NCI-H128 (cell line): ENCODE results near the gene CDKAL1.
"Not testable (repeated sequence)": the region's sequence is repeated elsewhere in the genome, so short reads cannot be mapped to it uniquely, and the experiment has no call there.

Experiments
- DNase-seq: peaks from one replicate; lab custom pipeline; 2025; ENCODE audit not compliant: unreplicated experiment; lab: John Stamatoyannopoulos, UW

Gene CDKAL1

DNA sequence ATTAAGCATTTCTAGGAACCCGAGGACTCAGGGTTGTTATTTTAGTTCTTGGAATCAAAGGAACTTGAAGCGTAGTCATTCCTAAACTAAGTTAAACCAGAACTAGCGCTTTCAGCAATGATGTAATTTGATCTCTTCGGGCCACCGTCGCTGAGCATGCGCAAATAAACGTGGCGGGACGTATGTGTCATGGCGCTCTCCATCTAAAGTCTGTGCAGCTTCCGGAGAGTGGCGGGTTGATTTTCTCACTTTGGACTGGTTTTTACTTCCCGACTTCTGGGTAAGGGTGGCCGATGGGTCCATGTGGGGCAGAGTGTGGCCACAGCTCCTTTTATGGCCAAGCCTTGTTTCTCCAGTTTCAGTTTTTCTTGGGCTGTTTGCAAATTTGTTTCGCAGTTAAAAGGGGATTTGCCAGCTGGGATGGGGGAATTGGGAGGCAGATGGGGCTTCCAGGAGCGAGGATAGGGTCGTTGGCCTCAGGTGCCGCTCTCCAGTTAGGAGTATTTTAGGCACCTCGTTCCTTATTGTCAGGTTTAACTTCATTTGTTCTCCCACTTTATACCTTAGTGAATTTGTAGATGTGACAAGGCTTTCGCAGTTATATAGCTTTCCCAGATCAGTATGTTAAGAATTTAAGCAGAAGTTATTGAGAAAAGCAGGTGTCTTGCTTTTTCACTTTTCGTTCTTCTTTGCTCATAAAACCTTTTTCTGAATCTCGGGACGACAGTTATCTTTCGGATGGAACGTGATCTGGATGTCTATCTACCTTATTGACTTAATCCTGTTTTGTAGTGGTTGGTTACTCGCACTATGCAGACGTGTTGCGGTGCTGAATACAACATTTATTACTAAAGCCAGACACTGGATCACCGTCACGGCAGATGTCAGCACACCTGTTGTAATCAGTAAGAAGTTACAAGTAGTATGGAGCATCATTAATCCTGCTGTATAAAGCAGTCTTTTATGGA is at the start of gene CDKAL1:
CDKAL1 (plus strand) TSS at position 163 of the 968 bp plus-strand sequence. CDS start 11,894 bp downstream, outside the sequence.
- peak; percentile 72 for DNase-seq

DNA sequence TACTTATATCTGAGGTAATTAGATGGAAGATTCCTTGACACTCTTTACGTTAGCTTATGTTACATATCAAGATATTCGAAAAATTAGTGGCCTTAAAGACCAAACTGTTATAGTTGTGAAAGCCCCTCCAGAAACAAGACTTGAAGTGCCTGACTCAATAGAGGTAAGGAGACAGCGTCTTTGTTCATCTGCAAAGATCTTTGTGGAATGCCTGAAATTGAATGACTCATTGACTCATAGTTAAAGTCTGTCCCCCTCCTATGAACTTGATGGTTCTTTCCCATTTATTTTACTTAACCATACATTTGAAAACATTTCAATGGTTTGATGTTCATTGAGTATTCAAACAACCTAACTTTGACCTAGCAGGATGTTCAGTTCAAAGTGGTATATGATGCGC is 47.6 kb upstream of the CDKAL1 start:
- DNase-seq = no peak

DNA sequence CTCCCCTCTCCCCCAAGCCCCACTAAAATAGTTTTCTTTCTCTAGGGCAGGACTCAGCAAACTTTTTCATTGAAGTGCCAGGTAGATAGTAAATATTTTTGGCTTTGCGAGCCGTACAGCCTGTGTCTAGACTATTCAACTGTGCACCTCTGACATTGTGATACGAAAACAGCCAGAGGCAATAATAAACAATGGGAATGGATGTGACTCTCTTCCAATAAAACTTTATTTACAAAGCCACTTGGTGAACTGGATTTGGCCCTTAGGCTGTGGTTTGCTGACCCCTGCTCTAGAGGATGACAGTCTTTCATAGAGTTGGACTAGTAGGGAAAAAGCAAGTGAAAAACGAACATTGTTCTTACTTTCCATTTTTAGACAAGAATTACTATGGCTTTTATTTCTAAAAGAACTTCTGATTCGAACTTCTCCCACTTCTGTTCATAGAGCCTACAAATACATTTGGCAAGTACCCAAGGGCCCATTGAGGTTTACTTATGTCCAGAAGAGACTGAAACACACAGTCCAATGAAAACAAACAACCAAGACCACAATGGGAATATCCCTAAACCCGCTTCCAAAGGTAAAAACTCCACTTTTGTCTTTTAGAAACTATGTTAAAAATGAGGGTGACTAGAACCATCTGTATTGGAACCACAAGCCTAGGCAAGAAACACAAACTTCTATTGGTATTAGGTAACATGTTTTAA is 46.4 kb upstream of the CDKAL1 start:
- no peak for DNase-seq

DNA sequence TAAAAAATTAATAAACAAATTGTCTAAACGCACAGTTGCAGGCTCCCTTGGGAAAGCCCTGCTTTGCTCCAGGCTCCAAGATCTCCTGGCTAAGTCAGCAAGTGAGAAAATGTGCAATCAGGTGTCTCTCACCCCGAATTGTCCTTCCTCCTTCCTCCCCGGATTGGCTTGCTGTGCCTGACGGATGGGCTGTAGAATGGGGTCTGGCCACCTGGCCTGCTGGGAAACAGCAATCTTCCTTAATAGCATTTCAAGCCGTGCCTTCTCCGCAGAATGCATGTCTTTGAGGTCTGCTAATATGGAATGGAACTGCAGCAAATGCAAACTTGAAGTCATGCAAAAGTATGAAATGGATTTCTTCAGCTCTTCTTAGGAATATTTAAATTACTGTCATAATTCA is 43.7 kb upstream of the CDKAL1 start:
- DNase-seq = no peak

DNA sequence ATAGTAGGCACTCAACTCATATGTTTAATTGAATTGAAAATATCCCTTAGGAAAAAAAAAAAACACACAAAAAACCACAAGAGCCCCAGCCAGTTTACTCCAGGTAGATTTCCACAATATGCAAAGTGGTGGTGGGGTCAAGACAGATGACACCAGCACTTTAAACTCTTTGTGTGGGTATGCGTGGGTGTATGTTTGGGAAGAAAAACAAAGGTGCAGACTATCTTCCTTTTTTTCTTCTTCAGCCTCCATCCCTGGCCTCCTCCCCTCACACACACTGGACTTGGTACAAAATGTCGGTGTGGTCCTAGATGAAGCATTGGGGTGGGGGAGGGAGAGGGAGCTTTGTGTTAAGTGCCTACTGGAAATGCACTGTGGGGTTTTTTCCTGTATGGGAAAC is 42.2 kb upstream of the CDKAL1 start:
- DNase-seq = no peak

DNA sequence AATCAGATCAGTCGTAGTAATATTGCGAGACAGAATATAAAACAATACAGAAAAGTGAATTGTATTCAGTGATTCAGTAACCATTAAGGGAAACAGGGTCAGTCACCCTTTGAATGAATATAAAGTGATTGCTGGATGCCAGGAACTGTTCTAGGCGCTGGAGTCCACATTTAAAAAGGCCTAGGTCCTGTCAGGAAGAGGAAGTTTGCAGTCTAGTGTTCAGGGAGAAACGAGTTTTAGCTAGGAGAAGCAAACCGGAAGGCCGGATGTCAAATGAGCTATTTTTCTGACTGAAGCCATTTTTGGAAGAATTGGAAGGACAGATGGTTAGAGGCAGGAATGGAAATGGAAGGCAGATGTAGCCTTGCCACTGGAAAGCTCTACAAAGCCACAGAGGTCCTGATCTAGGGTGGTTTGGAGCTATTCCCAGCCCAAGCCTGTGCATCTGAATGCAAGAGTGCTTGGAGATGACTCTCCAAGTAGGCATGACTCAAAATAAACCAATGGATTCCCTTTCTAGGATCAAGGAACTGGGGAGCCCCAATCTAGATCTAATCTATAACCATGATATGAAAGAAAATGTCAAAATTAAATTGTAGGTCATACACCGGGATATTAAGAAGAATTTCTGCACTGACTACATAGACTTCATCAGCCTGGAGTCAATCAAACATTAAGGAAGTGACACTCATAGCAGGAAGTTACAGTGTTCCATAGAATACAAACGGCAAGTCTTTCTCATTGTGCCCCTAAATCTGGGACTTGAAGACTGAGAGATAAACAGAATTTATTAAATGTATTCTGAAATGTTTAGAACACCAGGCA is 36.8 kb upstream of the CDKAL1 start:
- DNase-seq = no peak

DNA sequence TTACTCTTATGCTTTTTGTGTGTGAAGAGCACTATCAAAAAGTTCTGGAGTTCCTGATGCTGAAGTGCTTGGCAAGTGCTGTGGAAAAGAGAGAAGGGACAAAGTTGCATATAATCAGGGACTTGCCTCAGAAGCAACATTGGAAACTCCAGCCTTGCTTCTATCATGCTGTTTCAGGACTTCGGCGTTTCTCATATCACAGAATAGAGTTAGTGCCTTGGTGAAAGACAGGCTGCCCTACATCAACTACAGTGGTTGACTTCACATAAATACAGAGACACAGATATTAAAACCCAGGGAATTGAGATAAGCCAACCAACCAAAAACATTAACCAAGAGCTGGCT is 36.2 kb upstream of the CDKAL1 start:
- no peak for DNase-seq

DNA sequence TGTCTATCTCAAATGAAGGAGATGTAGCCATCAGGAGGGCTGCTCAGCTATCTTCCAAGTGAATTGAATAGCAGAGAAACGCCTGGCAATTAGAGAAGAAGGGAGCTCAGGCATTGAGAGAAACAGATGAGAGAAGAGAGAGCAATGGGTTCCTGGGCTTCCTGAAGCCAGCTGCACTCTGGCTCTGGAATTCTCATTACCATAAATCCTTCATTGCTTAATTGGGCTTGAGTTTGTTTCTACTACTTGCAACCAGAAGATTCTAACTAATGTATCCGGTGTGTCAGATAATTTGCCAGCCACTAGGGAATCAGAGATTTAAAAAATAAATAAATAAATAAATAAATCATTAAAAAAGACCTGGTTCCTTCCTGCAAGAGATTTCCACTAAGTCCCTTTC is 25.0 kb upstream of the CDKAL1 start:
- no peak for DNase-seq

DNA sequence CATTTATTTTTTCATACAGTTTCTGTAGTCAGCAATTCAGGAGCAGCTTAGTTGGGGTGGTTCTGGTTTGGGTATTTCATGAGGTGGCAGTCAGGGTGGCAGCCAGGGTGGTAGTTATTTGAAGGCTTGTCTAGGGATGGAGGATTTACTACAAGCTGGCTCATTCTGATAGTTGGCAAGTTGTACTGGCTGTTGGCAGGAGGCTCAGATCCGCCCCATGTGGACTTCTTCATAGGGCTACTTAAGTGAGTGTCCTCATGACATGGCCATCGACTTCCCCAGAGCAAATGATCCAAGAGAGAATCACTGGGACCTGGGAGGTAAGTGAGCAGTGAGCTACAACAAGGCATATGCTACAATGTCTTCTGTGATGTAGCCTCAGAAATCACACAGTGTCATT is 22.4 kb upstream of the CDKAL1 start:
- DNase-seq = no peak

DNA sequence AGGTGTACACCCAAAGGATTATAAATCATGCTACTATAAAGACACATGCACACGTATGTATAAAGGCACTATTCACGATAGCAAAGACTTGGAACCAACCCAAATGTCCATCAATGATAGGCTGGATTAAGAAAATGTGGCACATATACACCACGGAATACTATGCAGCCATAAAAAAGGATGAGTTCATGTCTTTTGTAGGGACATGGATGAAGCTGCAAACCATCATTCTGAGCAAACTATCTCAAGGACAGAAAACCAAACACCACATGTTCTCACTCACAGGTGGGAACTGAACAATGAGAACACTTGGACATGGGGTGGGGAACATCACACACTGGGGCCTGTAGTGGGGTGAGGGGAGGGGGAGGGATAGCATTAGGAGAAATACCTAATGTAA is 9.0 kb upstream of the CDKAL1 start:
- not testable (repeated sequence) for DNase-seq

DNA sequence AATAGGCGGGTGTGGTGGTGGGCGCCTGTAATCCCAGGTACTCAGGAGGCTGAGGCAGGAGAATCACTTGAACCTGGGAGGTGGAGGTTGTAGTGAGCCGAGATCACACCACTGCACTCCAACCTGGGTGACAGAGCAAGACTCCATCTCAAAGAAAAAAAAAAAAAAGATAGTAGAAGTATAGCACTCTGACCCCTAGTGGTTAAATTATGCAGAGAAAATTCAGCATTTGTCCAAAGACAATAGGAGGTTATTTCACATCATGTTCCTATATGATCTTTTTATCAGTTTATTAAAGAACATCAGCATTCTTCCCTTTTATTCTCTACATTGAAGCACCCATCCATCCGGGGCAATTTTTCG is 5.2 kb upstream of the CDKAL1 start:
- DNase-seq = not testable (repeated sequence)

DNA sequence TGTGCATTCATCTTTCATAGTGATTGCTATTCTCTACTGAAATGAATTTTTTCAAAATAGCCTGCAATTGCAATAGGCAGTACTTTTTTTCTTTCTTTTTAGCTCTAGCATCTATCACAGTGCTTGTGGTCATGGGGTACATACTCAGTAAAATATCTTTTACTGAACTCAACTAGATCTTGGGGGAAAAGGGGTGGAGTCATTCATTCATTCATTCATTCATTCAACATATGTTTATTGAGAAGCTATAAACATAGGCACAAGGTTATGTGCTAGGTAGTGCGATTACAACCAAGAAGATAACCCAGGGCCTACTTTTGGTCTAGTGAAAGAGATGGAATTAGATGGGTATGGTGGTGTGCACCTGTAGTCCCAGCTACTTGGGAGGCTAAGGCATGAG is 1.4 kb upstream of the CDKAL1 start:
- DNase-seq = no peak

DNA sequence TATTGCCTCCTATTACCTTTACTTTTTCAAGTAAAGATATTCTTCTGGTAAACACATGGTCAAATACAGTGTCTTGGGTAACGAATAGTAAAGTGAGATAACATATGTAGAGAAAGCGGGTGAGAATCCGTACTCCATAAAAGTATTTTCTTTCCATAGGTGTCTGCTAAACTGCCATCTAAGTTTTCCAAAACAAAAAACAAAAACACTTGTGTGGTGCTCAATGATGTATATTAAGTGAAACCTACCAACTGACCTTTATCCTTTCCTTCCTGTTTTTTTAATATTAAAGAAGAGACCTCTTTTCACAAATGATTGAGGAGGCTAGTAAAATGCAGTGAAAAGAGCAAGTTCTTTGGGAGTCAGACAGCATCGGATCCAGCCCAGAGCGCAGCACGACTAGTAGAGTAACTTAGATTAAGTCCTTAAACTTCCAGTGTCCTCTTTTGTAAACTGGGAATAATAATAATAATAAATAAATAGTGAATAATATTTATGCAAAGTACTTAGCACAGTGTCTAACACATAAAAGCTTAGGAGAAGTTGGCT is 437 bp upstream of the CDKAL1 start:
- DNase-seq = no peak

DNA sequence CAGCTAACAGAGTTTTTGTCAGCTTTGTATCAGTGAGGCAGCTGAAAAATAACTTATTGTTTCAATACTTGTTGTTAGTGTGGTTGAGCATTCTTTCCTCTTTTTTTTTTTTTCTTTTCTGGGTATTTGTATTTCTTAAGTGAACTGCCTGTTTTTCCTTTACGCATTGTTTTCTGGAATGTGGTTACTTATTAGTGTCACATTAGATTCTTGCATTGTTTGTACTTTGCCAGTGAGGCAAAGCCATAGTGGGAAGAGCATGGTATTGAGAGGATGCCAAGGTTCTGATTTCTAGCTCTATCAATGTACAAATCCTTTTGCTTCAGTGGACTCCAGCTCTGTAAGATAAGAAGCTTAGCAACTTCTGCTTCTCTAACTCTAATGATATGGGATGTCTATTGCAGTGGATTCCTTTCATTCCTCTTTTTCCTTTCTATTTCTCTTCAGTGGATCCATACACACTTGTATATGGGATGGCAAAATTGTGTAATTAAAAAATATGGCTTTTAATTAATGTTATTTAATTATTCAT is 3.9 kb downstream of the CDKAL1 start:
- no peak for DNase-seq

DNA sequence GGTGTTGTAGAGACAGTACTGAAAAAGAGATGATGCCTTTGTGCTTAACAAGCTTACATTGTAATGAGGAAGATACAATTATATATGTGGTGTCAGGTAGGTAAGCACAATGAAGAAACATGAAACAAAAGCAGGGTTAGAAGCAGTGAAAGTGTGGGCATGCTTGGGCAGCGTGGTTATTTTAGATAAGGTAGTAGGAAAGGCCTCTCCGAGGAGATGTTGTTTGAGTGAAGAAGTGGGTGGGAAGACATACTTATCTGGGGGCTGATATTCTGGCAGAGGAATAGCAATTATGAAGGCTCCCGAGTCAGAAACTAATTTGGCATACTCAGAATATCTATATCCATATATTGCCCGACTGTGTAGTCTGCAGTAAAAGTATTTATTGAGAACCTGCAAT is 4.7 kb downstream of the CDKAL1 start:
- DNase-seq = no peak

DNA sequence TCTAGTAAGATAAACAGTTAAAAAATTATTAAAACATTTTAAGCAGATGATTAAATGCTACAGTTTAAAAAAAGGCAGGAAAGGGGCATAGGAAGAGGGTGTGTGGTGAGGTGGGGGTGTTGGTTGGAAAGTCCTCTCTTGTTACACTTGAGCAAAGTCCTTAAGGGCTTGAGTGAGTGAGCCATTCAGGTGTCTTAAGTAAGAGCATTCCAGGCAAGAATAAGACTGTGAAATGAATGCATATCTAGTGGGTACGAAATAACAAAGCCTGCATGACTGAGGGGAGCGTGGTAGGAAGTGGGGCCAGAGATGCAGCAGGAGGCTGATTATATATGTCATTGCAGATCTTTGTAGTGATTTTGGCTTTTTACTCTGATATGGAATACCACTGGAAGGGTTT is 5.1 kb downstream of the CDKAL1 start:
- no peak for DNase-seq

DNA sequence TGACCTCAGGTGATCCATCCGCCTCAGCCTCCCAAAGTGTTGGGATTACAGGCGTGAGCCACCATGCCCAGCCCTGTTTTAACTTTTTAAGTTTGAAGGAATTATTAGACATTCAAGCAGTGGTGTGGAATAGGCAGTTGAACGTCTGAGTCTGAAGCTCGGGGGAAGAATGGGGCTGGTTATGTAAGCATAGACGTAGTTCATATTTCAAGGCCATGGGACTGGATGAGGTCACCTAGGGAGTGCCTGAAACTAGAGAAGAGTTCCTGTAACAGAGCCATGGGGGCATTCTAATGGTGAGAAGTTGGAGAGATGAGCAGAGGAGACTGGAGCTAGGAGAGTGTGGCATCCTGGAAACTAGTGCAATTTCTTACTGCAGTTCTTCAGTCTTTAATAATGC is 6.4 kb downstream of the CDKAL1 start:
- no peak for DNase-seq

DNA sequence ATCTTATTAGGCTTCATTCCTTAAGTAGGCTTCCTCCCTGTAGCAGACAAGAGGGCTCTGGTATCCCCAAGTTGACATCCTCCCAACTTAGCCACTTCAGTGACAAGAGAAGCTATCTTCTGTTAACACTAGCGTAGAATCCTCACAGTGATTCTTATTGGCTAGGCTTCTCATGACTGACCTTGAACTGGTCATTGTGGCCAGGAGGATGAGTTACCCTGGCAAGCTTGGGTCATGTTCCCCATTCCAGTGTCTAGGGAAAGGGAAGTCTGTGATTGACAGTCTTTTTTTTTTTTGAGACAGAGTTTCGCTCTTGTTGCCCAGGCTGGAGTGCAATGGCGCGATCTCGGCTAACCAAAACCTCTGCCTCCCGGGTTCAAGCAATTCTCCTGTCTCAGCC is 7.1 kb downstream of the CDKAL1 start:
- no peak for DNase-seq

DNA sequence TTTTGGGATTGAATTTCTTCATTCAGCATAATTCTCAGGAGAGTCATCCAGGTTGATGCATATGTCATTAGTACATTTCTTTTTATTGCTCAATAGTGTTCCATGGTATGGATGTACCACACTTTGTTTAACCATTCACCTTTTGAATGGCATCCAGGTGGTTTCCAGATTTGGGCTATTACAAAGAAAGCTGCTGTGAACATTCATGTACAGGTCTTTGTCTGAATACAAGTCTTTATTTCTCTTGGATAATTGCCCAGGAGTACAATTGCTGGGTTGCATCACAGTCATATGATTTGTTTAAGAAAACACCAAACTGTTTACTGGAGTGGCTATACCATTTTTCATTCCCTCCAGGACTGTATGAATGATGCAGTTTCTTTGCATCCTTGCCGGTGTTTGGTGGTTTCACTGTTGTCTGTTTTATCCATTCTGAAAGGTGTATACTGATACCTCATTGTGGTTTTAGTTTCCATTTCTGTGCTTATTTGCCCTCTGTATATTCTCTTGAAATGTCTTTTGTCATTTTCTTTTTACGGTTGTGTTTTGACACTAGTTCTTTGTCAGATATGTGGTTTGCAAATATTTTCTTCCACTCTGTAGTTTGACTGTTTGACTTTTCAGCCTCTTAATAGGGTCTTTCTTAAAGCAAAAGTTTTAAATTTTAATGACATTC is 8.8 kb downstream of the CDKAL1 start:
- peak; percentile 21 for DNase-seq

DNA sequence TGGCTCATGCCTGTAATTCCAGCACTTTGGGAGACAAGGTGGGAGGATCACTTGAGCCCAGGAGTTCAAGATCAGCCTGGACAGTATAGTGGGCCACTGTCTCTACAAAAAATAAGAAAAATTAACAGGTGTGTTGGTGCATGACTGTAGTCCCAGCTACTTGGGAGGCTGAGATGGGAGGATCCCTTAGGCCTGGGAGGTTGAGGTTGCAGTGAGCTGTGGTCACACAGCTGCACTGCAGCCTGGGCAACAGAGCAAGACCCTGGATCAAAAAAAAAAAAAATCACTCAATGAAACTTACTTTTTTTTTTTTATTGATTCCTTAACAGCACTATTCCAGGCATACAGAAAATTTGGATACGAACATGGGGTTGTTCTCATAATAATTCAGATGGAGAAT is 14.0 kb downstream of the CDKAL1 start:
- no peak for DNase-seq
